Measurements from ENCODE around the gene SORL1. TPM values are rescaled to one million over a fixed set of nuclear protein-coding genes. Genes with fewer than 3 reads are reported as not detected.

SORL1 gene
- total RNA-seq, 4 donors from 2014 or later, result 3.0 to 12.3 (median 8.1) TPM

- H3K36me3 ChIP-seq, result peaks cover 0 to 17% (median 0%) of the 10 kb centered on the region in 4 donors
- no peak overlapping the region for H3K4me3 ChIP-seq
- H3K27ac ChIP-seq (replicated peaks in 1 of 4), result no peak overlapping the region
- no peaks in the 10 kb centered on the region for H3K9me3 ChIP-seq
- H3K27me3 ChIP-seq, result no peaks in the 10 kb centered on the region
- intact Hi-C loops (cut with DNase I), result no loop called here
- no peaks in the 10 kb centered on the region for H3K4me1 ChIP-seq
- TF ChIP-seq POLR2A (IDR thresholded peaks at IDR 0.05; ENCODE audit: low read depth) (no peak), EP300 (IDR thresholded peaks at IDR 0.05) (no peak), POLR2AphosphoS5 (IDR thresholded peaks at IDR 0.05) (no peak), CTCF (IDR thresholded peaks at IDR 0.05) (no peak)
- DNase-seq (ENCODE audit: extremely low spot score), result peak; percentile 50
- 89% methylated on average over 5 of the region's 5 CpGs for WGBS
Observed at GRCh38 chr11:121551463-121551862, 99.3 kb downstream of the SORL1 start.

GRCh38 chr11:121552154-121552553, 100.0 kb downstream of the SORL1 start:
- Histone ChIP-seq H3K27ac (replicated peaks in 1 of 4) (no peak overlapping the region), H3K27me3 (no peaks in the 10 kb centered on the region), H3K4me3 (no peak overlapping the region), H3K9me3 (no peaks in the 10 kb centered on the region), H3K4me1 (no peaks in the 10 kb centered on the region), H3K36me3 (peaks cover 0 to 16% (median 0%) of the 10 kb centered on the region in 4 donors)
- intact Hi-C loops (cut with DNase I), result no loop called here
- DNase-seq (ENCODE audit: extremely low spot score), result no peak
- no peak for TF ChIP-seq POLR2A (IDR thresholded peaks at IDR 0.05; ENCODE audit: low read depth)
- no peak for TF ChIP-seq POLR2AphosphoS5 (IDR thresholded peaks at IDR 0.05)
- no peak for TF ChIP-seq CTCF (IDR thresholded peaks at IDR 0.05)
- TF ChIP-seq EP300 (IDR thresholded peaks at IDR 0.05), result no peak
- WGBS, result 93% methylated on average over 5 of the region's 5 CpGs

DNA sequence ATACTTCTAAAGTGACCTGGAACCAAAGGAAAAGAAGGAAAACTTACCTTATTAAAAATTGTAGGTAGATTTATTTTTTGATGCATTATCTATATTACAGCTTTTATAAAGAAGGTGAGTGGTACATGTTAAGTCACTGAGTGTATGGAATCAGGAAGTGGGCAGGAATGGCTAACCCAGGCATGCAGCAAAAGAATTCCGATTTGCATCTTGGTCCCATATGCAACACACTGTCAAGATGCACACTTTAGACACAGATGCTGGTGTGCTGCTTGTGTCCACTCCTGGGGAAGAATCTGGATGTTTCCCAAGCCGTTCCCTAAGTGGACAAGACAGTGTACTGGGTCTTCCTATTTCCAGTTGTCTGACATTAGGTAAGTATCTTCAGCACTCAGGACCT, 100.5 kb downstream of the SORL1 start:
- no peak for DNase-seq (ENCODE audit: extremely low spot score)
- 100% methylated on average over 2 of the region's 2 CpGs for WGBS
- no peak overlapping the region for H3K27ac ChIP-seq (replicated peaks in 1 of 4)
- H3K4me3 ChIP-seq, result no peak overlapping the region
- intact Hi-C loops (cut with DNase I), result no loop called here
- peaks cover 0 to 21% (median 0%) of the 10 kb centered on the region in 4 donors for H3K36me3 ChIP-seq
- TF ChIP-seq POLR2A (IDR thresholded peaks at IDR 0.05; ENCODE audit: low read depth), result no peak
- TF ChIP-seq POLR2AphosphoS5 (IDR thresholded peaks at IDR 0.05), result no peak
- TF ChIP-seq CTCF (IDR thresholded peaks at IDR 0.05), result no peak
- TF ChIP-seq EP300 (IDR thresholded peaks at IDR 0.05), result no peak
- no peaks in the 10 kb centered on the region for H3K27me3 ChIP-seq
- no peaks in the 10 kb centered on the region for H3K4me1 ChIP-seq
- H3K9me3 ChIP-seq, result no peaks in the 10 kb centered on the region

DNA sequence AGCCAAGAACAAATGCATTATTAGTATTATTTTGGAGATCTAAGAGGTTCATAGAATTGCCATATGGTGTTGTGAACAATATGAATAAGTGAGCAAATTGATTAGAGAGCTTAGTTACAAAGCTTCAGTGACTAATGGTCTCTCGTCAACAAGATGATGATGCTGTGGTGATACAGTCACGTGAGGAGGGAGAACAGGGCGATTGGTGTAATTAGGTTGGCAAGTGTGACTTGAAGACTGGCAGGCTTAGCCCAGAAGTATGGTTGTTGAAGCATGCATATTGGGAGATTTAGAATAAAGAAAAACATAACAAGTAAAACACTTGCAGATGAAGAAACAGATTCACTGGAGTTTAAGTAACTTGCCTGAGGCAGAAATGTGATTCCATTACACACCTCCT, 101.3 kb downstream of the SORL1 start:
- no peak overlapping the region for H3K4me3 ChIP-seq
- no peaks in the 10 kb centered on the region for H3K27me3 ChIP-seq
- no peak for DNase-seq (ENCODE audit: extremely low spot score)
- H3K36me3 ChIP-seq, result peaks cover 0 to 25% (median under 1%) of the 10 kb centered on the region in 4 donors
- H3K4me1 ChIP-seq, result no peaks in the 10 kb centered on the region
- H3K9me3 ChIP-seq, result no peaks in the 10 kb centered on the region
- no peak for TF ChIP-seq POLR2A (IDR thresholded peaks at IDR 0.05; ENCODE audit: low read depth)
- no peak for TF ChIP-seq EP300 (IDR thresholded peaks at IDR 0.05)
- TF ChIP-seq POLR2AphosphoS5 (IDR thresholded peaks at IDR 0.05), result no peak
- no peak for TF ChIP-seq CTCF (IDR thresholded peaks at IDR 0.05)
- no peak overlapping the region for H3K27ac ChIP-seq (replicated peaks in 1 of 4)
- 76% methylated on average over 3 of the region's 3 CpGs for WGBS
- intact Hi-C loops (cut with DNase I), result no loop called here

DNA sequence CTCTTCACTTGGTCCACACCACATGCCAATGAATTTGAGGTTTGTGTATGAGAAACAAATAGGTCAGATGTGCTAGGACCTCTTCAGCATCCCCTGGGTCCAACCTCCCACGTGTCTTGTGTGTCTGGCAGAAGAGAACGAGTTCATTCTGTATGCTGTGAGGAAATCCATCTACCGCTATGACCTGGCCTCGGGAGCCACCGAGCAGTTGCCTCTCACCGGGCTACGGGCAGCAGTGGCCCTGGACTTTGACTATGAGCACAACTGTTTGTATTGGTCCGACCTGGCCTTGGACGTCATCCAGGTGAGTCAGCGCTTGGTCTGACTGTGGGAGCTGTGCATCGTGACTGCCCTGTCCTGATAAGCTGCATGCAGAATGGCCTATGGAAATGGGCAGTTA, 101.7 kb downstream of the SORL1 start:
- TF ChIP-seq CTCF (IDR thresholded peaks at IDR 0.05) (no peak), POLR2AphosphoS5 (IDR thresholded peaks at IDR 0.05) (no peak), POLR2A (IDR thresholded peaks at IDR 0.05; ENCODE audit: low read depth) (no peak), EP300 (IDR thresholded peaks at IDR 0.05) (no peak)
- peaks cover 0 to 29% (median 3%) of the 10 kb centered on the region in 4 donors for H3K36me3 ChIP-seq
- no peaks in the 10 kb centered on the region for H3K4me1 ChIP-seq
- H3K27me3 ChIP-seq, result no peaks in the 10 kb centered on the region
- no peak overlapping the region for H3K4me3 ChIP-seq
- no peaks in the 10 kb centered on the region for H3K9me3 ChIP-seq
- no peak for DNase-seq (ENCODE audit: extremely low spot score)
- H3K27ac ChIP-seq (replicated peaks in 1 of 4), result no peak overlapping the region
- intact Hi-C loops (cut with DNase I), result no loop called here
- WGBS, result 83% methylated on average over 8 of the region's 11 CpGs
